Activated CD8-positive, alpha-beta T cell treated with anti-CD3 and anti-CD28 coated beads for 36 hours (primary cell): ENCODE measurements around the gene CLIP2. TPM values are rescaled to one million over a fixed set of nuclear protein-coding genes. Genes with fewer than 3 reads are reported as not detected.

ENCODE experiments used
- ATAC-seq: fragments of 200-7000 bp; cut with Tn5 transposase; one replicate; pipeline ENCODE4 v1.10.0; 2021; ENCODE audit warnings: mild to moderate bottlenecking, moderate library complexity
- CTCF ChIA-PET: fragments of 350-600 bp; sonication (Branson Sonifier 250); formaldehyde crosslinking; loops from one replicate; lab custom pipeline; 2021; ENCODE audit warnings: antibody characterized with exemption; lab: Charles Lee
- POLR2A ChIA-PET: fragments of 350-600 bp; sonication (Branson Sonifier 250); formaldehyde crosslinking; loops from one replicate; lab custom pipeline; 2021; ENCODE audit warnings: antibody characterized with exemption; lab: Charles Lee
- DNase-seq: peaks from one replicate; pipeline ENCODE4 v3.0.0-alpha.2; 2020
- H3K27ac Mint-ChIP-seq: one replicate; pipeline ENCODE4 v1.8.0; 2021; ENCODE audit warnings: mild to moderate bottlenecking, mixed read lengths
- H3K27me3 Mint-ChIP-seq: one replicate; pipeline ENCODE4 v1.8.0; 2021; ENCODE audit warnings: mixed read lengths
- H3K36me3 Mint-ChIP-seq: one replicate; pipeline ENCODE4 v1.8.0; 2021; ENCODE audit warnings: low read depth, mixed read lengths
- H3K4me1 Mint-ChIP-seq: one replicate; pipeline ENCODE4 v1.8.0; 2021; ENCODE audit warnings: low read depth, mixed read lengths
- H3K4me3 Mint-ChIP-seq: one replicate; pipeline ENCODE4 v1.8.0; 2021; ENCODE audit warnings: mild to moderate bottlenecking, moderate library complexity, mixed read lengths
- H3K9me3 Mint-ChIP-seq: one replicate; pipeline ENCODE4 v1.8.0; 2021; ENCODE audit warnings: mixed read lengths
- intact Hi-C: fragments of 100-400 bp; cut with micrococcal nuclease; formaldehyde crosslinking; loops from one replicate; pipeline ENCODE4 v1.10.0; 2022
- total RNA-seq, 2 experiments: library from RNA; stranded (reverse); gene quantifications; one replicate each; pipeline ENCODE4 v1.2.3, GENCODE V29; 2021
- TF ChIP-seq, protein P1 (sequence below): fragments of 200-600 bp; IDR thresholded peaks from one replicate; pipeline ENCODE4 v1.8.0; 2022; ENCODE audit warnings: antibody characterized with exemption, mild to moderate bottlenecking

The CLIP2 gene
- total RNA-seq, 2 experiments from 2014 or later, result 1.3 to 1.4 TPM

DNA sequence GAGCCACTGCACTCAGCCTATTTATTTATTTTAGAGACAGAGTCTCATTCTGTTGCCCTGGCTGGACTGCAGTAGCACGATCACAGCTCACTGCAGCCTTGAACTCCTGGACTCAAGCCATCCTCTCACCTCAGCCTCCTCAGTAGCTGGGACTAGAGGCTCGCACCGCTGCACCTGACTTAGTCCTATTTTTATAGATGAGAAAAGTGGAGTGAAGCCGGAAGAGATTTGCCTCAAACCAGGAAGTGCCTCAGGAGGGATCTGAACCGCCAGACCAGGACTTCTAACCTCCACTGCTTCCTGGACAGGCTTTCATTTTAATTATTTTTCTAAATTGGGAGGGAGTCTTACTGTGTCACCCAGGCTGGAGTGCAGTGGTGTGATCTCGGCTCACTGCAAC lies 17.5 kb upstream of the CLIP2 start:
- Mint-ChIP-seq H3K9me3 (no peaks in the 10 kb centered on the region), H3K36me3 (no peaks in the 10 kb centered on the region), H3K27me3 (peaks cover 6% of the 10 kb centered on the region), H3K27ac (no peak overlapping the region), H3K4me3 (no peak overlapping the region), H3K4me1 (peaks cover 11% of the 10 kb centered on the region)
- no peak for ATAC-seq
- POLR2A ChIA-PET, result no interaction called here
- TF ChIP-seq, protein P1, sequence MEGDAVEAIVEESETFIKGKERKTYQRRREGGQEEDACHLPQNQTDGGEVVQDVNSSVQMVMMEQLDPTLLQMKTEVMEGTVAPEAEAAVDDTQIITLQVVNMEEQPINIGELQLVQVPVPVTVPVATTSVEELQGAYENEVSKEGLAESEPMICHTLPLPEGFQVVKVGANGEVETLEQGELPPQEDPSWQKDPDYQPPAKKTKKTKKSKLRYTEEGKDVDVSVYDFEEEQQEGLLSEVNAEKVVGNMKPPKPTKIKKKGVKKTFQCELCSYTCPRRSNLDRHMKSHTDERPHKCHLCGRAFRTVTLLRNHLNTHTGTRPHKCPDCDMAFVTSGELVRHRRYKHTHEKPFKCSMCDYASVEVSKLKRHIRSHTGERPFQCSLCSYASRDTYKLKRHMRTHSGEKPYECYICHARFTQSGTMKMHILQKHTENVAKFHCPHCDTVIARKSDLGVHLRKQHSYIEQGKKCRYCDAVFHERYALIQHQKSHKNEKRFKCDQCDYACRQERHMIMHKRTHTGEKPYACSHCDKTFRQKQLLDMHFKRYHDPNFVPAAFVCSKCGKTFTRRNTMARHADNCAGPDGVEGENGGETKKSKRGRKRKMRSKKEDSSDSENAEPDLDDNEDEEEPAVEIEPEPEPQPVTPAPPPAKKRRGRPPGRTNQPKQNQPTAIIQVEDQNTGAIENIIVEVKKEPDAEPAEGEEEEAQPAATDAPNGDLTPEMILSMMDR, result no peak
- intact Hi-C loops, result loop anchor here (2.0 to 10.0 kb wide), 2 partner anchors 17 to 113 kb away; partner anchors contain the start of gene CLIP2
- DNase-seq, result no peak
- CTCF ChIA-PET, result interaction anchor here (0.6 kb wide), 1 partner anchor 1544 kb away, joined by 3 read pairs; no protein-coding TSS in a partner anchor

DNA sequence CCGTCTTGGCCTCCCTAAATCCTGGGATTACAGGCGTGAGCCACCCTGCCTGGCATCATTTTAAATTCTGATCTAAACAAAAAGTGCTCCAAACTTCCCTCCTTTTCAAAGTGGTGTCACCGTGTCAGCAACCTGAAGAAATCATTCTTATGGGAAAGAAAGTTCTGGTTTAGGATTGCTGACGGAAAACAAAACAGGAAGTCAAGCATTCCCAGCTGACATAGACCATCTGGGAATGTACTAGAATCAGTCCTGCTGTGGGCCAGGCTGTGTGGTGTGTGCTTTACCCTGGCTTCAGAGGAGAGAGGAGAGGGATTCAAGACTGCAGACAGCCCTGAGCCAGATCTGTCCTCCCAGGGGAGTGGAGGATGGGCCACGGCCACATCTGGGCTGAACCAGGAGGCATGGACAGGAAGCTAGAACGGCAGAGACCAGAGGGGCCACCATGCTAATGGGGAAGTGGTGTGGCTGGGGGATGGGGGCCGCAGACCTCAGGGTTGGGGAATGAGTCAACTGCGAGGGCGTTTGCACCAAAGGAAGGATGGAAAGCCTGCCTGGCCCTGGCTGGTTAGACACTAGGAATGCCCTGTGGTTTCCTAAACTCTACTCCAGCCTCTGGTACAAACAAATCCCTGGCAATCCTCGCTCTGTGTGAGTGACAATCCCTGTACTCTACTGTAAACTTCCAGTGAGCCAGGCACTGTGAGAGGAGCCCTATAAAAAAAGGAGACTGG lies 16.7 kb upstream of the CLIP2 start:
- Mint-ChIP-seq H3K27ac (peak overlapping the region; percentile 57), H3K9me3 (no peaks in the 10 kb centered on the region), H3K27me3 (peaks cover 6% of the 10 kb centered on the region), H3K4me3 (no peak overlapping the region), H3K36me3 (no peaks in the 10 kb centered on the region), H3K4me1 (peaks cover 11% of the 10 kb centered on the region)
- TF ChIP-seq, protein P1, result no peak
- ATAC-seq (peak; percentile 21), DNase-seq (peak; percentile 58)
- intact Hi-C loops, result loop anchor here (10.0 kb wide), 1 partner anchor 112 kb away; no protein-coding TSS in a partner anchor
- ChIA-PET CTCF (no interaction called here), POLR2A (no interaction called here)

DNA sequence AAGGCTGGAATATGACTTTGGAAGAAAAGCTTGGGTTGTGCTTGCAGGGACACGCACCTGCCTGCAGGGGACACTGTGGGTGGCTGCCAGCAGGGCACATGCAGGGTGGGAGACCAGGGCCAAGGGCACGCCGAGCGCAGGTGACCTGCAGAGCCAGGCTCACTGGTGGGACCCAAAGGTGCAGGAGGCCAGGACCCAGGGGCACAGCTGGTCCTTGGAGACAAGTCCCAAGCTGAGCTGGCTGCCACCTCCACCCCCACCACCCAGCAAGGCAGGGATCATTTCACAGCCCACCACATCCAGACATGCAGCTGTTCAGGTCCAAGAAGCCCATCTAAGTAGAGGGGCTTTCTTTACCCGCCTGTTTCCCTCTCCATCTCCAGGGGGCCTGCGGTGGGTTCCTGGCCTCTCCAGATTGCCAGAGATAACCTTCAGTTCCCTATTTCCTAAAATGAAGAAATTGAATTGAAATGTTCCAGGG lies 13.8 kb upstream of the CLIP2 start:
- no peaks in the 10 kb centered on the region for H3K36me3 Mint-ChIP-seq

DNA sequence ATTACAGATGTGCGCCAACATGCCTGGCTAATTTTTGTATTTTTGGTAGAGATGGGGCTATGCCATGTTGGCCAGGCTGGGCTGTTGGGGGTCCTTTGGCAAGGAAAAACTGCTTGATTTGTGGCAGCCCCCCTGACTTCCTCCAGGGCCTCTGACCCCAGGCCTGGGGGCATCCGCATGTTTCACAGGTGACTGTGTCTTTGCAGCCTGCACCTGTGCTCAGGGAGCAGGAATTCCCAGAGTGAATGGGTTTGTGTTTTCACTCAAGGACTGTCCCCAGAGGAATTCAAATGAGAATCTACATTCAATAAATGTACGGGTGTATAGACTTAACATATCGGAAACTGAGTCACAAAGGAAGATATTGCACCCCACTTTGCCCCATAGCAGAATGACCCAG lies 11.6 kb upstream of the CLIP2 start:
- Mint-ChIP-seq H3K27me3 (peaks cover 4% of the 10 kb centered on the region), H3K4me1 (peaks cover 7% of the 10 kb centered on the region), H3K4me3 (no peak overlapping the region), H3K9me3 (no peaks in the 10 kb centered on the region), H3K36me3 (no peaks in the 10 kb centered on the region), H3K27ac (no peak overlapping the region)
- ChIA-PET POLR2A (no interaction called here), CTCF (no interaction called here)
- TF ChIP-seq, protein P1, result no peak
- intact Hi-C loops, result loop anchor here (5.0 to 10.0 kb wide), 2 partner anchors 107 to 195 kb away; partner anchors contain the start of gene LIMK1
- no peak for DNase-seq
- no peak for ATAC-seq

More for the DNA sequence above, 13.8 kb upstream of the CLIP2 start:
- Mint-ChIP-seq H3K27ac (no peak overlapping the region), H3K4me3 (no peak overlapping the region), H3K27me3 (no peaks in the 10 kb centered on the region), H3K4me1 (peaks cover 15% of the 10 kb centered on the region), H3K9me3 (no peaks in the 10 kb centered on the region)
- TF ChIP-seq, protein P1, result peak; percentile 57
- ChIA-PET CTCF (interaction anchor here (0.7 to 2.2 kb wide), 10 partner anchors 9 to 218 kb away, joined by 3 to 19 read pairs (median 4); partner anchors contain the start of gene CLIP2), POLR2A (no interaction called here)
- intact Hi-C loops, result loop anchor here (5.0 to 10.0 kb wide), 2 partner anchors 109 to 193 kb away; partner anchors contain the start of gene LIMK1
- DNase-seq (peak; percentile 19), ATAC-seq (peak; percentile 56)

DNA sequence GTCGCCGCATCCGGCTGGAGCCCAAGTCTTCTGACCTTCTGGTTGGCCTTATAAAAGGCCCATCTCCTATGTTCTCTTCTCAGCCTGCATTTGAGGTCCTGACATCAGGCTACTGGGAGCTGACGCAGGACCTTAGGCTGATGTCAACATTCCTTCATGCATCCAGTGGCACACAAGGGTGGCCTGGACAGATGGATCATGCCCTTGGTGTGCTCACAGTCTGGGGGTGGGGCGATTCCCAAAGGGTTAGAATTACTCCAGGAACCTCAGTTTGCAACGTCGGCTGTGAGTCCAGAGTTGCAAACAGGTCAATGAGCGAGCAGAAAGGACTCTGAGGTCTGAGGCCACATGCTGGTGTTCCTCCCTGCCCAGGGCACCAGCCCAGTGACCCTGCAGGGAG lies 8.2 kb upstream of the CLIP2 start:
- peaks cover 5% of the 10 kb centered on the region for H3K4me1 Mint-ChIP-seq
- TF ChIP-seq, protein P1, result no peak
- intact Hi-C loops, result no loop called here
- H3K9me3 Mint-ChIP-seq, result no peaks in the 10 kb centered on the region
- H3K27ac Mint-ChIP-seq, result no peak overlapping the region
- H3K4me3 Mint-ChIP-seq, result no peak overlapping the region
- no peaks in the 10 kb centered on the region for H3K36me3 Mint-ChIP-seq
- ChIA-PET CTCF (interaction anchor here (2.9 kb wide), 1 partner anchor 120 kb away, joined by 8 read pairs; no protein-coding TSS in a partner anchor), POLR2A (no interaction called here)
- peaks cover 9% of the 10 kb centered on the region for H3K27me3 Mint-ChIP-seq
- DNase-seq, result no peak
- ATAC-seq, result no peak
